Lung microvascular endothelial cell (primary cell): ENCODE data around the gene PCDH15. TPM values are rescaled to one million over a fixed set of nuclear protein-coding genes. Genes with fewer than 3 reads are reported as not detected.

Source experiments
- DNase-seq, 2 donors: peaks; one replicate each; pipeline versions ENCODE4 v3.0.0 to v3.0.0-alpha.2; 2010; ENCODE audit warnings: low read depth in 2 of 2
- total RNA-seq: library from RNA; depleted of rRNA; stranded (reverse); fragments of >200 nt; gene quantifications from 2 replicates; pipeline ENCODE4 v1.2.1, GENCODE V29; 2014

Gene PCDH15
- under 0.01 and 0.22 TPM in 2 replicates for total RNA-seq

- DNase-seq: peak; percentile 9 to 62
Measured at GRCh38 chr10:54800741-54801421, at the start of gene PCDH15. PCDH15 (minus strand) TSS chr10:54801231; CDS start chr10:54664262, 136,969 bp downstream.

- no peak for DNase-seq
Measured at GRCh38 chr10:54843932-54844331, 42.9 kb upstream of the PCDH15 start.

- no peak for DNase-seq
Measured at GRCh38 chr10:54843085-54843646, 42.1 kb upstream of the PCDH15 start.

GRCh38 chr10:54837479-54837878 lies 36.4 kb upstream of the PCDH15 start:
- DNase-seq: no peak

GRCh38 chr10:54833029-54833428 lies 32.0 kb upstream of the PCDH15 start:
- DNase-seq: no peak

- DNase-seq: no peak
Measured at GRCh38 chr10:54826994-54827560, 26.0 kb upstream of the PCDH15 start.

GRCh38 chr10:54815583-54815982 lies 14.6 kb upstream of the PCDH15 start:
- DNase-seq: no peak

- DNase-seq: no peak
Measured at GRCh38 chr10:54808186-54808935, 7.3 kb upstream of the PCDH15 start.

- no peak for DNase-seq
Measured at GRCh38 chr10:54799506-54799905, 1.5 kb downstream of the PCDH15 start.

GRCh38 chr10:54797636-54798321 lies 3.3 kb downstream of the PCDH15 start:
- peak in 1 of 2 donors; percentile 31 for DNase-seq

- DNase-seq: peak in 1 of 2 donors; percentile 10
Measured at GRCh38 chr10:54796881-54797280, 4.2 kb downstream of the PCDH15 start.

GRCh38 chr10:54776622-54777021 lies 24.4 kb downstream of the PCDH15 start:
- no peak for DNase-seq

GRCh38 chr10:54772468-54773122 lies 28.4 kb downstream of the PCDH15 start:
- DNase-seq: no peak

GRCh38 chr10:54769051-54769450 lies 32.0 kb downstream of the PCDH15 start:
- no peak for DNase-seq

GRCh38 chr10:54758791-54759190 lies 42.2 kb downstream of the PCDH15 start:
- no peak for DNase-seq

GRCh38 chr10:54749623-54750022 lies 51.4 kb downstream of the PCDH15 start:
- no peak for DNase-seq

- DNase-seq: no peak
Measured at GRCh38 chr10:54745436-54745835, 55.6 kb downstream of the PCDH15 start.

- no peak for DNase-seq
Measured at GRCh38 chr10:54742416-54742815, 58.6 kb downstream of the PCDH15 start.

GRCh38 chr10:54728511-54728910 lies 72.5 kb downstream of the PCDH15 start:
- no peak for DNase-seq

GRCh38 chr10:54722075-54722474 lies 79.0 kb downstream of the PCDH15 start:
- DNase-seq: no peak

GRCh38 chr10:54710918-54711317 lies 90.1 kb downstream of the PCDH15 start:
- no peak for DNase-seq
